ENCODE measurements around the gene CFAP54.
"Not testable (repeated sequence)": the region's sequence is repeated elsewhere in the genome, so short reads cannot be mapped to it uniquely, and the experiment has no call there.

Gene CFAP54

GRCh38 chr12:96606134-96606533, 116.8 kb downstream of the CFAP54 start:
- no peak for DNase-seq (ENCODE audit: low read depth in 1 of 2, low spot score in 1 of 2)

GRCh38 chr12:96606644-96607043, 117.3 kb downstream of the CFAP54 start:
- no peak for DNase-seq (ENCODE audit: low read depth in 1 of 2, low spot score in 1 of 2)

DNA sequence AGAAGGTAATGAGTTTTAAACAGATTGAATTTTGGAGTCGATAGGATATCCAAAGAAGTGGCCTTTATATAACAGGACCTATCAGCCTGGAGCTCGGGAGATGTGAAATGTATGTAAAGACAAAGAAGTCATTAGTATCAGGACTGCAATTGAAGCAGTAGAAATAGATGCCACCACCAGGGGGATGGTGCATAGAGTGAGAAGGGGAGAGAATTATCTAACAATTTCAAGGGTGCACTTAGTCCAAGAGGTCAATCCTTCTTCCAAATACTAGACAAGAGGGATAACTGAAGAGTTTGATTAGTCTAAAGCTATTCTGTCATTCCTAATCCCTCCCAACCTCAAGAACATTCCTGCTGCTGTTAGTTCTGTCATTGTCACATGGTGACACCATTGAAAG, 127.8 kb downstream of the CFAP54 start:
- no peak for DNase-seq (ENCODE audit: low read depth in 1 of 2, low spot score in 1 of 2)

DNA sequence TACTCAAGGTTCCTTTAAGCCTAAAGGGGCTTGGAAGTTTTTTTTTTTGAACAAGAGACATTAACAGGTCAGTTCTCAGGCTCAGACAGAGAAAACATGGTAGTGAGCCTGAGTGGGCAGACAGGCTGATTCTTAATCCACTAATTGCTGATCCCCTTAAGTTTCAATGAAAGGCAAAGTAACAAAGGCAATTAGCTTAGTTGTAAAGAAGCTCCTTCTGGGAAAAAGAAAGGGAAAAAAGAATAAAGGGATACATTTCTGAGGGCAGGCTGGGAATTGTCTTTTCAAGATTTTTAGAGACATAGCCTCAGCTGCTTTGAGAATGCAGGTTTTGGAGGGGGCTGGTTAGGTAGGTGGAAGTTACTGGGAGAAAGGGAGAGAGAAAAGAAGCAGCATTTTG, 133.8 kb downstream of the CFAP54 start:
- no peak for DNase-seq (ENCODE audit: low read depth in 1 of 2, low spot score in 1 of 2)

GRCh38 chr12:96623656-96624217, 134.4 kb downstream of the CFAP54 start:
- DNase-seq (ENCODE audit: low read depth in 1 of 2, low spot score in 1 of 2) = no peak

DNA sequence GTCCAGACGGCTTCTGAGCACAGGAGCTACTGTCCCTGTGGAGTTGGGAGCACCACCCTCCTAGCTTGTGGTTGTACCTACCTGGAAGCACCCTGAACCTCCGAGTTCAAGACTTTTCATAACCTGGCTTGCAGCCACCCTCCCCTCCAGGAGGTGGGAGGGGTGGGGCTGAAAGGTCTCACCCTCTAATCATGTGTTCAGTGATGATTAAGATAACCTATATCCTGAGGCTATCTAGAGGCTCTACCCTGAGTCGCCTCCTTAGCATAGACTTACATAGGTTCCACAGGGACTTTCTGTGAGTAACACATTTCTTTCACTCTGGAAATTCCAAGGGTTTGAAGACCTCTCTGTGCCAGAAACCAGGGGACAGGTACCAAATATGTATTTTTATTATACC, 146.5 kb downstream of the CFAP54 start:
- no peak for DNase-seq (ENCODE audit: low read depth in 1 of 2, low spot score in 1 of 2)

- DNase-seq (ENCODE audit: low read depth in 1 of 2, low spot score in 1 of 2) = no peak
Measured at GRCh38 chr12:96636895-96637294, 147.5 kb downstream of the CFAP54 start.

- no peak for DNase-seq (ENCODE audit: low read depth in 1 of 2, low spot score in 1 of 2)
Measured at GRCh38 chr12:96648923-96649322, 159.5 kb downstream of the CFAP54 start.

DNA sequence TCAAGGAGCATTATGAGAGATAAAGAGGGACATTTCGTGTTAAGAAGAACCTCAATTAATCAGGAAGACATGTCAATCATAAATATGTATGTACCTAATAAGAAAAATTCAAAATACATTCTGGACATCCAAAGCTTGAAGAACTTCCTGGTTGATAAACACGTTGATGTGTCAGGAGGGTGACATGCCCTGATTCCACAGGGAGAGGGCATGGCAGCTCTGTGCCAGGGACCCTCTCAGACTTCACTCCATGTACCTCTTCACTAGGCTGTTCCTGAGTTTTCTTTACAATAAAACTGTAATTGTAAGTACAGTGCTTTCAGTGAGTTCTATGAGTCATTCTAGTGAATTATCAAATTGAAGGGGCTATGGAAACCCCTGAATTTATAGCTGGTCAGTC, 163.5 kb downstream of the CFAP54 start:
- no peak for DNase-seq (ENCODE audit: low read depth in 1 of 2, low spot score in 1 of 2)

DNA sequence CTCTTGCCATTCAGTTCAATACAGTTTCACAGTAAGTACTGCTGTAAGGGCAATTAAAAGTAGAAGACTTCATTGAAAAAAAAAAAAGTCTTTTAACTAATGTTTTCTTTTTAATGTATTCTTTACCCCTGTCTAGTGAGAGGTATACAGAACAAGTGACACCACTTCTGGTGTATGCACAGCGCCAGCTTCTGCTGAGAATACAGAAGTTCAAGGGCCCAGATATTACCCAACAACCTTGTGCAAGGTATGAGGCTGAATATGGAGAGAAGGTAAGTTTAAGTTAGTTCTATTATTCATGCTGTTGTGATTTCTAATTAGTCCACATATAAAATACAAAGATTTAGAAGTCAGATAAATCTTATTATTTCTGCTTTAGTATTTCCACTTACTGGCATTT, 168.7 kb downstream of the CFAP54 start:
- DNase-seq (ENCODE audit: low read depth in 1 of 2, low spot score in 1 of 2) = no peak

GRCh38 chr12:96669786-96670185, 180.4 kb downstream of the CFAP54 start:
- DNase-seq (ENCODE audit: low read depth in 1 of 2, low spot score in 1 of 2) = no peak

DNA sequence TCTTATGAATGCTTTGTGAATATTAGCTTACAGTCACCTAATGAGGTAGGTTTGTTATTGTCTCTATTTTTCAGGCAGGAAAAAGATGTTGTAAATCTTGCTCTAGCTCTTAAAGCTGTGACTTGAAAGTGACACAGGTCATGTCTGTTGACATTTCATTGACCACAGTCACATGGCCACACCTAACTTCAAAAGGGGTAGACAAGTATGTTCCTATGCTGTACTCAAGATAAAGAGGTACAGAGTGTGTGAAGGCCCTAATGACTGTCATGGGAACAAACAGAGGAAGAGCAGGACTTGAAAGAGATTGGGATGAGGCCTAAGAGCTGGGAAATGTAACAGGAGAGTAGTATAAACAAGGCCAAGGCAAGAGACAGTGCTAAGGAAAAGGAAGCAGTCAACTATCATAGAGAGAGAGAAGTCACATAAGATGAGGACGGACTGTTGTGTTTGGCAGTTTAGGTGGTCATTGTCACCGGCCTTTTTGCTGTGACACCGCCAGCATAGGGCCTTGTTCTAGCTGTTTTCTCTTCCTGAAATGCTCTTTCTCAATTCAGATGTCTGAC, 181.0 kb downstream of the CFAP54 start:
- no peak for DNase-seq (ENCODE audit: low read depth in 1 of 2, low spot score in 1 of 2)

DNA sequence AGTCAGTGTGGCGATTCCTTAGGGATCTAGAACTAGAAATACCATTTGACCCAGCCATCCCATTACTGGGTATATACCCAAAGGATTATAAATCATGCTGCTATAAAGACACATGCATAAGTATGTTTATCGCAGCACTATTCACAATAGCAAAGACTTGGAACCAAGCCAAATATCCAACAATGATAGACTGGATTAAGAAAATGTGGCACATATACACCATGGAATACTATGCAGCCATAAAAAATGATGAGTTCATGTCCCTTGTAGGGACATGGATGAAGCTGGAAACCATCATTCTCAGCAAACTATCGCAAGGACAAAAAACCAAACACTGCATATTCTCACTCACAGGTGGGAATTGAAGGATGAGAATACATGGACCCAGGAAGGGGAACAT, 186.1 kb downstream of the CFAP54 start:
- DNase-seq (ENCODE audit: low read depth in 1 of 2, low spot score in 1 of 2) = not testable (repeated sequence)

GRCh38 chr12:96677363-96677762, 188.0 kb downstream of the CFAP54 start:
- no peak for DNase-seq (ENCODE audit: low read depth in 1 of 2, low spot score in 1 of 2)

GRCh38 chr12:96687719-96688118, 198.3 kb downstream of the CFAP54 start:
- no peak for DNase-seq (ENCODE audit: low read depth in 1 of 2, low spot score in 1 of 2)

DNA sequence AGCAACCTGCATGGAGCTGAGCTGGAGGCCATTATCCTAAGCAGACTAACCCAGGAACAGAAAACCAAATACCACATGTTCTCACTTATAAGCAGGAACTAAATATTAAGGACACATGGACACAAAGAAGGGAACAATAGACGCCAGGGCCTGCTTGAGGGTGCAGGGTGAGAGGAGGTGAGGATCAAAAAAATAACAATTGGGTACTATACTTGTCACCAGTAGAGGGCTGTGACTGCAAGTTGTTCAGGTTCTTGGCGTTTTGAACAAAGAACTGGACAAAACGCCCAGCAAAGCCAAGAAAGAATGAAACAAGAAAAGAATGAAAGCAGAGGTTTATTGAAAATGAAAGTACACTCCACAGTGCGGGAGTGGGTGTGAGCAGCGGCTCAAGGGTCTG, 209.1 kb downstream of the CFAP54 start:
- DNase-seq (ENCODE audit: low read depth in 1 of 2, low spot score in 1 of 2) = no peak

- DNase-seq (ENCODE audit: low read depth in 1 of 2, low spot score in 1 of 2) = no peak
Measured at GRCh38 chr12:96698965-96699364, 209.6 kb downstream of the CFAP54 start.

DNA sequence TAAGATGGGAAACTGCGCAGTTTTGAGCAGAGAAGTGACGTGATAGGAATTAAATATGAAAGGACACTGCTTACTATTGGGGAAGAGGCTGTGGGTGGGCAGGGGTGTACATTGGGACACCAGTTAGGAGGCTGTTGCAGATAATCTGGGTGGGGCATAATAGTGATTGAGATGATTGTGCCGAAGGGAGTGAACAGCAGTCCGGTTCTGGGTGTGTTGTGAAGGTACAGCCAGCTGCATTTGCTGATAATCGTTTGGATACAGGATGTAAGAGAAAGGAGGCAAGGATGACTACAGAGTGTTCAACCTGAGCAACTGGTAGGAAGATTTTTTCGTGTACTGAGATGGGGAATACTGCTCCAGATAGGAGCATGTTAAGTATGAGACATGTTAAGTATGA, 212.5 kb downstream of the CFAP54 start:
- DNase-seq (ENCODE audit: low read depth in 1 of 2, low spot score in 1 of 2) = no peak

GRCh38 chr12:96710127-96710745, 220.9 kb downstream of the CFAP54 start:
- DNase-seq (ENCODE audit: low read depth in 1 of 2, low spot score in 1 of 2) = no peak

- DNase-seq (ENCODE audit: low read depth in 1 of 2, low spot score in 1 of 2) = no peak
Measured at GRCh38 chr12:96711364-96711763, 222.0 kb downstream of the CFAP54 start.

- no peak for DNase-seq (ENCODE audit: low read depth in 1 of 2, low spot score in 1 of 2)
Measured at GRCh38 chr12:96714199-96714598, 224.8 kb downstream of the CFAP54 start.

DNA sequence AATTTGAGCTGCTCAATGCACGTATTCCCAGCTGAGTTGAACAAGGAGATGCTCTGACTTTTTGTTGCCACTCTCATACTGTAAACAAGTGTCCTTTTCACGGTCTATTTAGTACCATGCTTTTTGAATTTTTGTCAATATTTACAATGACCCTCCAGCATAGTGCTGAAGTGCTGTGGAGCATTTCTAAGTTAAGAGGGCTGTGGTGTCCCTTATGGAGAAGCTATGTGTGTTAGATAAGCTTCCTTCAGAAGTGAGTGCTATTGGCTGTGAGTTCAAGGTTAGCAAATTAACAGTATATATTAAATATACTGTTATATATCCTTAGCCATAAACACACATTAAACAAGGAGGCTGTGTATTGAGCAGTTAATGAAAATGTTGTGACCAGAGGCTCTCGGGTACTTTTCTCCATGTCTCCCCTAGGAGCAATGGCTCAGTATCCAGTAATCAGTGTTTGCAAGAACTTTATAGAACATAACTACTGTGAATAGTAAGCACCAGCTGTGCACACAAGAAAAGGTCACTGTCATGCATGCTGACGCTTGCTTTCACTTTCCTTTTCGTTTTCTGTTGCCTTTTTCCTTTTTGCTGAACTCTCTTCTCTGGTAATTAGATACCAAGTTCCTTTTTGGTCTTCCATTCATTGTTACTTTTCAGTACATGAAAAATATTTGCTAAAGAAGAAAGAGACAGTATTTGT, 230.4 kb downstream of the CFAP54 start:
- DNase-seq (ENCODE audit: low read depth in 1 of 2, low spot score in 1 of 2) = no peak

- no peak for DNase-seq (ENCODE audit: low read depth in 1 of 2, low spot score in 1 of 2)
Measured at GRCh38 chr12:96720363-96720705, 231.0 kb downstream of the CFAP54 start.
